NT2/D1 (cell line): ENCODE data around the gene PPM1B.

Source experiments
- SUZ12 ChIP-seq: IDR thresholded peaks from 2 replicates; pipeline ENCODE4 v1.6.1; 2011; ENCODE audit not compliant: insufficient read length, insufficient read depth; ENCODE audit errors: extremely low read depth
- YY1 ChIP-seq: IDR thresholded peaks from 2 replicates; pipeline ENCODE4 v1.6.1; 2011; ENCODE audit not compliant: insufficient read length, insufficient read depth
- ZNF274 ChIP-seq: IDR thresholded peaks from 2 replicates; pipeline ENCODE4 v1.6.1; 2011; ENCODE audit warnings: mild to moderate bottlenecking, low read depth, low read length

GRCh38 chr2:44269831-44270230 lies 101.2 kb downstream of the PPM1B start:
- TF ChIP-seq SUZ12 (no peak), YY1 (no peak), ZNF274 (no peak)
